ENCODE results near the gene DZIP3.

DNA sequence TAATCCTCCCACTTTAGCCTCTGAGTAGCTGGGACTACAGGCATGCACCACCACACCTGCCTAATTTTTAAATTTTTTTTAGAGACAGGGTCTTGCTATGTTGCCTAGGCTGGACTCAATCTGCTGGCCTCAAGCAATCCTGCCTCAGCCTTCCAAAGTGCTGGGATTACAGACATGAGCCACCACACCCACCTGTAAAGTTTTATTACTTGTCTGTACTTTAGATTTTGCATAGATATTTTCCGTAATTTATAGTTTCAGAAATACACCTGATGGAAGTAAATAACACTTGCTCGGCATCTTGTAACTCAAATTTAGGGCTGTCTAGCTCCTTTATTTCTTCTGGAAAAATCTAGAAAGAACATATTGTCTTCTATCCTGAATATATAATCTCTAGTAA, 5.8 kb downstream of the DZIP3 start:
- TF ChIP-seq, protein P1, sequence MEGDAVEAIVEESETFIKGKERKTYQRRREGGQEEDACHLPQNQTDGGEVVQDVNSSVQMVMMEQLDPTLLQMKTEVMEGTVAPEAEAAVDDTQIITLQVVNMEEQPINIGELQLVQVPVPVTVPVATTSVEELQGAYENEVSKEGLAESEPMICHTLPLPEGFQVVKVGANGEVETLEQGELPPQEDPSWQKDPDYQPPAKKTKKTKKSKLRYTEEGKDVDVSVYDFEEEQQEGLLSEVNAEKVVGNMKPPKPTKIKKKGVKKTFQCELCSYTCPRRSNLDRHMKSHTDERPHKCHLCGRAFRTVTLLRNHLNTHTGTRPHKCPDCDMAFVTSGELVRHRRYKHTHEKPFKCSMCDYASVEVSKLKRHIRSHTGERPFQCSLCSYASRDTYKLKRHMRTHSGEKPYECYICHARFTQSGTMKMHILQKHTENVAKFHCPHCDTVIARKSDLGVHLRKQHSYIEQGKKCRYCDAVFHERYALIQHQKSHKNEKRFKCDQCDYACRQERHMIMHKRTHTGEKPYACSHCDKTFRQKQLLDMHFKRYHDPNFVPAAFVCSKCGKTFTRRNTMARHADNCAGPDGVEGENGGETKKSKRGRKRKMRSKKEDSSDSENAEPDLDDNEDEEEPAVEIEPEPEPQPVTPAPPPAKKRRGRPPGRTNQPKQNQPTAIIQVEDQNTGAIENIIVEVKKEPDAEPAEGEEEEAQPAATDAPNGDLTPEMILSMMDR (conservative IDR thresholded peaks at IDR 0.05; ENCODE audit: low read length): no peak
- TF ChIP-seq EZH2phosphoT487 (IDR thresholded peaks at IDR 0.05; ENCODE audit: borderline replicate concordance, low read depth, low read length): no peak
